Progenitor cell of endocrine pancreas (in vitro differentiated cells): ENCODE results near the gene RACK1. TPM values are rescaled to one million over a fixed set of nuclear protein-coding genes. Genes with fewer than 3 reads are reported as not detected.

Experiments used
- DNase-seq: peaks from one replicate; pipeline ENCODE4 v3.0.0; 2021; ENCODE audit warnings: low spot score; ENCODE audit not compliant: unreplicated experiment
- H3K27ac Mint-ChIP-seq: 2 replicates; pipeline ENCODE4 v1.8.0; 2021; ENCODE audit warnings: mild to moderate bottlenecking, moderate library complexity, mixed read lengths
- H3K27me3 Mint-ChIP-seq: 2 replicates; pipeline ENCODE4 v1.8.0; 2021; ENCODE audit warnings: mixed read lengths
- H3K36me3 Mint-ChIP-seq: 2 replicates; pipeline ENCODE4 v1.8.0; 2022; ENCODE audit warnings: mixed read lengths; ENCODE audit not compliant: insufficient read depth
- H3K4me1 Mint-ChIP-seq: 2 replicates; pipeline ENCODE4 v1.8.0; 2021; ENCODE audit warnings: low read depth, mixed read lengths
- H3K4me3 Mint-ChIP-seq: 2 replicates; pipeline ENCODE4 v1.8.0; 2021; ENCODE audit warnings: low read depth, mild to moderate bottlenecking, moderate library complexity, mixed read lengths
- H3K9me3 Mint-ChIP-seq: 2 replicates; pipeline ENCODE4 v1.8.0; 2021; ENCODE audit warnings: low read depth, mixed read lengths
- total RNA-seq: library from RNA; stranded (reverse); gene quantifications from 2 replicates; pipeline ENCODE4 v1.2.1, GENCODE V29; 2021
- TF ChIP-seq, protein P1 (sequence below): fragments of 200-600 bp; sonication (generic); IDR thresholded peaks from one replicate; pipeline ENCODE4 v1.5.0; 2021; ENCODE audit warnings: antibody characterized with exemption, mild to moderate bottlenecking; ENCODE audit not compliant: unreplicated experiment

The RACK1 gene
- total RNA-seq, 1 donor from 2014 or later = 1,855 TPM

DNA sequence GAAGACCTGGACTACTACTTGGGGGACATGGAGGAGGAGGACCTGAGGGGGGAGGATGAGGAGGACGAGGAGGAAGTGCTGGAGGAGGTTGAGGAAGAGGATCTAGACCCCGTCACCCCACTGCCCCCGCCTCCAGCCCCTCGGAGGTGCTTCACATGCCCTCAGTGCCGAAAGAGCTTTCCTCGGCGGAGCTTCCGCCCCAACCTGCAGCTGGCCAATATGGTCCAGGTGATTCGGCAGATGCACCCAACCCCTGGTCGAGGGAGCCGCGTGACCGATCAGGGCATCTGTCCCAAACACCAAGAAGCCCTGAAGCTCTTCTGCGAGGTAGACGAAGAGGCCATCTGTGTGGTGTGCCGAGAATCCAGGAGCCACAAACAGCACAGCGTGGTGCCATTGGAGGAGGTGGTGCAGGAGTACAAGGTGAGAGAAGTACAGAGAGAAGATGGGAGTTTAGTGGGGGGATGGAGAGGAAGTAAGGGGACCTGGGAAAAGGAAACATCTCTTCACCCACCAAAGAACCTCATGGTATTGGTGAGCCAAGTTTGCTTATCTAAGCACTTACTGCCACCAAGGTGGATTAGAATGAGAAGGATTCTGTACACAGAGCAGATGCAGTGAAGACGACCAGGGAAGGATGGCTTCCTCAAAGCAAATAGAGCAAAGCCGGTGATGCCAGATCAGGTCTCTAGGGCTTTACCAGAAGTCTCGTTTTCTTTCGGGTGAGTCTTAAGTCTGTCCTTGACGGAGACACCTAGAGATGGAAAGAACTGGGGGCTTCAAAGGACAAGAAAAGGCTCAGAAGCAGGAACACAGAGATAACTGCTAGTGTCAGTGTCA is 19.1 kb downstream of the RACK1 start:
- TF ChIP-seq, protein P1, sequence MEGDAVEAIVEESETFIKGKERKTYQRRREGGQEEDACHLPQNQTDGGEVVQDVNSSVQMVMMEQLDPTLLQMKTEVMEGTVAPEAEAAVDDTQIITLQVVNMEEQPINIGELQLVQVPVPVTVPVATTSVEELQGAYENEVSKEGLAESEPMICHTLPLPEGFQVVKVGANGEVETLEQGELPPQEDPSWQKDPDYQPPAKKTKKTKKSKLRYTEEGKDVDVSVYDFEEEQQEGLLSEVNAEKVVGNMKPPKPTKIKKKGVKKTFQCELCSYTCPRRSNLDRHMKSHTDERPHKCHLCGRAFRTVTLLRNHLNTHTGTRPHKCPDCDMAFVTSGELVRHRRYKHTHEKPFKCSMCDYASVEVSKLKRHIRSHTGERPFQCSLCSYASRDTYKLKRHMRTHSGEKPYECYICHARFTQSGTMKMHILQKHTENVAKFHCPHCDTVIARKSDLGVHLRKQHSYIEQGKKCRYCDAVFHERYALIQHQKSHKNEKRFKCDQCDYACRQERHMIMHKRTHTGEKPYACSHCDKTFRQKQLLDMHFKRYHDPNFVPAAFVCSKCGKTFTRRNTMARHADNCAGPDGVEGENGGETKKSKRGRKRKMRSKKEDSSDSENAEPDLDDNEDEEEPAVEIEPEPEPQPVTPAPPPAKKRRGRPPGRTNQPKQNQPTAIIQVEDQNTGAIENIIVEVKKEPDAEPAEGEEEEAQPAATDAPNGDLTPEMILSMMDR = no peak
- peak overlapping the region; percentile 100 for H3K27ac Mint-ChIP-seq
- peaks cover 6% of the 10 kb centered on the region for H3K27me3 Mint-ChIP-seq
- H3K4me1 Mint-ChIP-seq = peaks cover 13% of the 10 kb centered on the region
- peaks cover 6% of the 10 kb centered on the region for H3K36me3 Mint-ChIP-seq
- no peak for DNase-seq
- H3K9me3 Mint-ChIP-seq = no peaks in the 10 kb centered on the region
- H3K4me3 Mint-ChIP-seq = peak overlapping the region; percentile 98

DNA sequence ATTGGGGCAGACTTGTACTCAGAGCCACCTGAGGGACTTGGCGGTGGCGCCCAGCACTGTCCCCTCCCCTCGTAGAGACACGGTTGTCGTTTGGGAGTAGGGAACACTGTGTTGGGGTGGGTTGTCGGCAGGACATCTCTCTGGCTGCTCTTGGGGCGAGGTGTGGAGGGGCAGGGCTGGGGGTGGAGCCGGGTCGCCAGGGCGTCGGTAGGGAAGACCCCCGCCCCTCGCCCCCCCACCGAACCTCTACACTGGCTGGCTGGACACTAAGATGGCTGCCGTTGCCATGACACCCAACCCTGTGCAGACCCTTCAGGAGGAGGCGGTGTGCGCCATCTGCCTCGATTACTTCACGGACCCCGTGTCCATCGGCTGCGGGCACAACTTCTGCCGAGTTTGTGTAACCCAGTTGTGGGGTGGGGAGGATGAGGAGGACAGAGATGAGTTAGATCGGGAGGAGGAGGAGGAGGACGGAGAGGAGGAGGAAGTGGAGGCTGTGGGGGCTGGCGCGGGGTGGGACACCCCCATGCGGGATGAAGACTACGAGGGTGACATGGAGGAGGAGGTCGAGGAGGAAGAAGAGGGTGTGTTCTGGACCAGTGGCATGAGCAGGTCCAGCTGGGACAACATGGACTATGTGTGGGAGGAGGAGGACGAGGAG is 19.8 kb downstream of the RACK1 start:
- Mint-ChIP-seq H3K27me3 (peaks cover 10% of the 10 kb centered on the region), H3K27ac (peak overlapping the region; percentile 100), H3K36me3 (peaks cover 6% of the 10 kb centered on the region), H3K4me3 (peak overlapping the region; percentile 98), H3K4me1 (peaks cover 13% of the 10 kb centered on the region), H3K9me3 (no peaks in the 10 kb centered on the region)
- peak; percentile 55 for DNase-seq
- TF ChIP-seq, protein P1 = no peak

DNA sequence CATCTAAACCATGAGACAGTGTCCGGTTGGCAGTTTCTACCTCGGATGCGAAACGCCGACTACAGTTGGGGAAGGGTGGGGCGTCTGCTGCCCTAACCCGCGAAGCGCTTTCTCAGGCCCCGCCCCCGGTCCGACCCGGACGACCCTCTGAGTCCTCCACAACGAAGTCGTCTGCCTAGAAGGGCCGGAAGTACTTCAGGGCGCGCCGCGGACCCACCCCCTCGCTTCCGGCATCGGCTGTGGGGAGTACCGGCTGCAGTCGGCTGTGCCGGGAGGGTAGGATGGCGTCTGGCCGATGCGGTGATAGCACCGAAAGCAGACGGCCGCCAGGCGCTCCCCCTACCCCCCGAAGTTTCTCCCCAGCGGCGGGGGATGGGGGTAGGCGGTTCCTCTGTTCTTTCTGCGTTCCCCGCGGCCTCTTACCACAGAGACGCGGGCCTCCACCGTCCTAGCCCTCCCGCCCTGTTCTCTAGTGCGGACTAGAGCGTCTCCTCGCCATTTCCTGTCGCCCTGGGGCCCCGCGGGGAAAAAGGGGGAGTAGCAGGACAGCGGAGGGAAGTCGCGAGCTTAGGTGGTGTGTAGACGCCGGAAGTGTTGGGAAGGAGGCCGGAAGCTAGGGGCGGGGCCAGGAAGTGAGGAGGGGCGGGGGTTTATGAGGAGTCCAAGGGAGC is 20.5 kb downstream of the RACK1 start, which contains the start of gene TRIM41:
Gene TRIM41, plus strand, starts transcription at position 224 of the 671 bp plus-strand sequence. CDS start 719 bp downstream, outside the sequence.
- peaks cover 13% of the 10 kb centered on the region for H3K4me1 Mint-ChIP-seq
- H3K4me3 Mint-ChIP-seq = peak within 1 kb of the TSS; percentile 98
- peaks cover 13% of the 10 kb centered on the region for H3K27me3 Mint-ChIP-seq
- TF ChIP-seq, protein P1 = no peak
- H3K9me3 Mint-ChIP-seq = no peaks in the 10 kb centered on the region
- H3K27ac Mint-ChIP-seq = peak within 1 kb of the TSS; percentile 100
- DNase-seq = peak; percentile 92
- H3K36me3 Mint-ChIP-seq = peaks cover 6% of the 10 kb centered on the region

DNA sequence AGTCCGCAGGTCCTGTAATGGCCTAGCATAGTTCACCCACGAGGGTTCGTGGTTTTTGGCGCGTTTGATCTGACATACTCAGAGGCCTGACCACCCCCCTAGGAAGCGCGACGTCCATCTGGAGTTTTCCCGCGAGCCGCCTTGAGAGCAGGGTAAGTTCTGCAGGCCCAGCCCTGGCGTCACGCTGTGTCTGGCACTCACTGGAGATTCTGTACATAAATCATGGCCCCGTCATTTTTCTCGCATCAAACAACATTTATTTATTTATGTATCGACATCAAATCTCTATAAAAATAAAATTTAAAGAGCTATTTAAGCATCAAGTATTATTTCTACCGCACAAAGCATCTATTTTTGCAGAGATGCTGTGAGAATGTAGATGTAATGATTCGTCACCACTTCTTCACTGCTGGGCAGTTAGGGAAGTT is 21.1 kb downstream of the RACK1 start:
- peaks cover 19% of the 10 kb centered on the region for H3K27me3 Mint-ChIP-seq
- peak overlapping the region; percentile 100 for H3K27ac Mint-ChIP-seq
- no peaks in the 10 kb centered on the region for H3K9me3 Mint-ChIP-seq
- peaks cover 16% of the 10 kb centered on the region for H3K4me1 Mint-ChIP-seq
- H3K36me3 Mint-ChIP-seq = peaks cover 7% of the 10 kb centered on the region
- TF ChIP-seq, protein P1 = peak; percentile 27
- H3K4me3 Mint-ChIP-seq = peak overlapping the region; percentile 98
- DNase-seq = no peak
